CD4-positive, alpha-beta T cell treated with Interleukin-1 beta for 1 hour (primary cell): Measurements from ENCODE around the gene IL17RE.
"Not testable (repeated sequence)": the region's sequence is repeated elsewhere in the genome, so short reads cannot be mapped to it uniquely, and the experiment has no call there.

ENCODE experiments used
- DNase-seq, 2 donors: peaks; one replicate each; pipeline ENCODE4 v3.0.0-alpha.2; 2020 to 2022

IL17RE gene

GRCh38 chr3:9902372-9903237 is at the start of gene IL17RE:
Gene IL17RE, plus strand, starts transcription at chr3:9902848. Its CDS starts 85 bp downstream, at chr3:9902933.
- no peak for DNase-seq

GRCh38 chr3:9854291-9854940 is 48.2 kb upstream of the IL17RE start:
- DNase-seq = not testable (repeated sequence)

- DNase-seq = no peak
These were observed 47.1 kb upstream of the IL17RE start for GRCh38 chr3:9855594-9855993.

- no peak for DNase-seq
These were observed 43.1 kb upstream of the IL17RE start for GRCh38 chr3:9859530-9860025.

GRCh38 chr3:9861201-9861600 is 41.4 kb upstream of the IL17RE start:
- no peak for DNase-seq

GRCh38 chr3:9861626-9862130 is 41.0 kb upstream of the IL17RE start:
- DNase-seq = no peak

GRCh38 chr3:9862391-9863057 is 40.1 kb upstream of the IL17RE start:
- DNase-seq = peak; percentile 30 to 33

- DNase-seq = no peak
These were observed 39.4 kb upstream of the IL17RE start for GRCh38 chr3:9863058-9863772.

- DNase-seq = no peak
These were observed 38.3 kb upstream of the IL17RE start for GRCh38 chr3:9864200-9864927.

- DNase-seq = not testable (repeated sequence)
These were observed 37.5 kb upstream of the IL17RE start for GRCh38 chr3:9865125-9865637.

- no peak for DNase-seq
These were observed 36.0 kb upstream of the IL17RE start for GRCh38 chr3:9866639-9867038.

GRCh38 chr3:9867106-9867505 is 35.5 kb upstream of the IL17RE start:
- no peak for DNase-seq

- DNase-seq = no peak
These were observed 32.7 kb upstream of the IL17RE start for GRCh38 chr3:9869955-9870354.

- DNase-seq = no peak
These were observed 31.7 kb upstream of the IL17RE start for GRCh38 chr3:9870978-9871377.

GRCh38 chr3:9872067-9872466 is 30.6 kb upstream of the IL17RE start:
- not testable (repeated sequence) for DNase-seq

- no peak for DNase-seq
These were observed 27.2 kb upstream of the IL17RE start for GRCh38 chr3:9875448-9875847.

GRCh38 chr3:9876255-9876654 is 26.4 kb upstream of the IL17RE start:
- DNase-seq = not testable (repeated sequence)

GRCh38 chr3:9876991-9877390 is 25.7 kb upstream of the IL17RE start:
- no peak for DNase-seq

GRCh38 chr3:9878700-9879099 is 23.9 kb upstream of the IL17RE start:
- DNase-seq = no peak

- DNase-seq = no peak
These were observed 22.7 kb upstream of the IL17RE start, which contains the start of gene CIDEC for GRCh38 chr3:9879830-9880549. Gene CIDEC, minus strand, starts transcription at chr3:9880253. Its CDS starts 1,767 bp downstream, at chr3:9878486.

- no peak for DNase-seq
These were observed 21.2 kb upstream of the IL17RE start for GRCh38 chr3:9881441-9881840.
